Measurements from ENCODE around the gene DDIT3. TPM values are rescaled to one million over a fixed set of nuclear protein-coding genes. Genes with fewer than 3 reads are reported as not detected.

DDIT3 gene
- total and polyA plus RNA-seq, 2 of the 13 experiments (the other 11 are each of a cell fraction or from before 2014, with no cell fraction given): 27.5 to 48.7 TPM

DNA sequence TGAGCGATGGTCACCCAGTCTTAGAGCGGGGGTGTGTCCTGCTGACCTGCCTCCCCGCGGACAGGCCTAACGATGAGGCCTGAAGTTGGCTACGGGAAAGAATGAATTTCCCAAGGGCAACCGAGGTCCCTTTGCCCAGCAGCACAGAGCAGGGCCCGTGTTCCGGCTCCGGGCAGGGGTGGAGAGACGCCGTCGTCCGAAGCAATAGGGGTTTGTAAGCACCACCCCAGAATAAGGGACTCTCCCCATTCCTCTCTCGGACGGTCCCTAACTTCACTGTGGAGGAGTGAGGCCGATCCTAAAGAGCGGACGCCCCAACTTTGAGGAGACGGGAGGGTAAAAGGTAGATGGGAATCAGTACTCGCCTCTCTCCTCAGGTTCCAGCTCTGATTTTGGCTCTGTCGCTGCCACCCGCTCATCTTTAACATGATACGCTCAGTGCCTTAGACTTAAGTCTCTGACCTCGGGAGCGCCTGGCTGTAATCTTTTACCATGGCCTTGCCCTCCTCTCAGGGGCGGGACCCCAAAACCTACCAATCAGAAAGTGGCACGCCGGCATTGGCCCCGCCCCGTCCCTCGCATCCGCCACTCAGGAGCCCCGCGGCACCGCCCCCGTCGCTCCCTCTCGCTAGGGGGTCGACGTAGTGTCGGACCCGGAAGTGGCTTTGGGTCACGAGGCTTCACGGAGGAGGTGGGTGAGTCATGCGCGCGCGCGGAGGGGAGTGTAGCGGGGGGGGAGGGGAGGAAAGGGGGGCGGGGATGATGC is at the start of gene DDIT3 (continued):
- no peak for TF ChIP-seq ZNF484 (CRISPR knock-in tag; IDR thresholded peaks at IDR 0.05; ENCODE audit: borderline replicate concordance, low read depth)
- TF ChIP-seq, protein P1, sequence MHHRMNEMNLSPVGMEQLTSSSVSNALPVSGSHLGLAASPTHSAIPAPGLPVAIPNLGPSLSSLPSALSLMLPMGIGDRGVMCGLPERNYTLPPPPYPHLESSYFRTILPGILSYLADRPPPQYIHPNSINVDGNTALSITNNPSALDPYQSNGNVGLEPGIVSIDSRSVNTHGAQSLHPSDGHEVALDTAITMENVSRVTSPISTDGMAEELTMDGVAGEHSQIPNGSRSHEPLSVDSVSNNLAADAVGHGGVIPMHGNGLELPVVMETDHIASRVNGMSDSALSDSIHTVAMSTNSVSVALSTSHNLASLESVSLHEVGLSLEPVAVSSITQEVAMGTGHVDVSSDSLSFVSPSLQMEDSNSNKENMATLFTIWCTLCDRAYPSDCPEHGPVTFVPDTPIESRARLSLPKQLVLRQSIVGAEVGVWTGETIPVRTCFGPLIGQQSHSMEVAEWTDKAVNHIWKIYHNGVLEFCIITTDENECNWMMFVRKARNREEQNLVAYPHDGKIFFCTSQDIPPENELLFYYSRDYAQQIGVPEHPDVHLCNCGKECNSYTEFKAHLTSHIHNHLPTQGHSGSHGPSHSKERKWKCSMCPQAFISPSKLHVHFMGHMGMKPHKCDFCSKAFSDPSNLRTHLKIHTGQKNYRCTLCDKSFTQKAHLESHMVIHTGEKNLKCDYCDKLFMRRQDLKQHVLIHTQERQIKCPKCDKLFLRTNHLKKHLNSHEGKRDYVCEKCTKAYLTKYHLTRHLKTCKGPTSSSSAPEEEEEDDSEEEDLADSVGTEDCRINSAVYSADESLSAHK (CRISPR knock-in tag; IDR thresholded peaks at IDR 0.05; ENCODE audit: borderline replicate concordance): no peak
- TF ChIP-seq, protein P2, sequence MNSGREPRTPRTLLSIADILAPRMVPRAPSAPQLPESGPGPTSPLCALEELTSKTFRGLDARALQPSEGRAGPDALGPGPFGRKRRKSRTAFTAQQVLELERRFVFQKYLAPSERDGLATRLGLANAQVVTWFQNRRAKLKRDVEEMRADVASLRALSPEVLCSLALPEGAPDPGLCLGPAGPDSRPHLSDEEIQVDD (CRISPR knock-in tag; IDR thresholded peaks at IDR 0.05; ENCODE audit: borderline replicate concordance): no peak
- 0 out of 2 replicates have a peak, but pooled peaks have one; percentile 47 for TF ChIP-seq ZNF24 (IDR thresholded peaks at IDR 0.05)
- TF ChIP-seq SRY (CRISPR knock-in tag; IDR thresholded peaks at IDR 0.05): peak; percentile 62; the same call in 1 of the 2 replicates
- TF ChIP-seq, protein P3, sequence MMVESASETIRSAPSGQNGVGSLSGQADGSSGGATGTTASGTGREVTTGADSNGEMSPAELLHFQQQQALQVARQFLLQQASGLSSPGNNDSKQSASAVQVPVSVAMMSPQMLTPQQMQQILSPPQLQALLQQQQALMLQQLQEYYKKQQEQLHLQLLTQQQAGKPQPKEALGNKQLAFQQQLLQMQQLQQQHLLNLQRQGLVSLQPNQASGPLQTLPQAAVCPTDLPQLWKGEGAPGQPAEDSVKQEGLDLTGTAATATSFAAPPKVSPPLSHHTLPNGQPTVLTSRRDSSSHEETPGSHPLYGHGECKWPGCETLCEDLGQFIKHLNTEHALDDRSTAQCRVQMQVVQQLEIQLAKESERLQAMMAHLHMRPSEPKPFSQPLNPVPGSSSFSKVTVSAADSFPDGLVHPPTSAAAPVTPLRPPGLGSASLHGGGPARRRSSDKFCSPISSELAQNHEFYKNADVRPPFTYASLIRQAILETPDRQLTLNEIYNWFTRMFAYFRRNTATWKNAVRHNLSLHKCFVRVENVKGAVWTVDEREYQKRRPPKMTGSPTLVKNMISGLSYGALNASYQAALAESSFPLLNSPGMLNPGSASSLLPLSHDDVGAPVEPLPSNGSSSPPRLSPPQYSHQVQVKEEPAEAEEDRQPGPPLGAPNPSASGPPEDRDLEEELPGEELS (CRISPR knock-in tag; IDR thresholded peaks at IDR 0.05): no peak
- TF ChIP-seq ZSCAN20 (CRISPR knock-in tag; IDR thresholded peaks at IDR 0.05; ENCODE audit: borderline replicate concordance): no peak
- TF ChIP-seq ZNF773 (CRISPR knock-in tag; IDR thresholded peaks at IDR 0.05; ENCODE audit: borderline replicate concordance): peak; percentile 87
- peak; percentile 71; the same call in 1 of the 2 replicates for TF ChIP-seq ZNF337 (CRISPR knock-in tag; IDR thresholded peaks at IDR 0.05; ENCODE audit: borderline replicate concordance, low read depth)
- TF ChIP-seq, protein P4, sequence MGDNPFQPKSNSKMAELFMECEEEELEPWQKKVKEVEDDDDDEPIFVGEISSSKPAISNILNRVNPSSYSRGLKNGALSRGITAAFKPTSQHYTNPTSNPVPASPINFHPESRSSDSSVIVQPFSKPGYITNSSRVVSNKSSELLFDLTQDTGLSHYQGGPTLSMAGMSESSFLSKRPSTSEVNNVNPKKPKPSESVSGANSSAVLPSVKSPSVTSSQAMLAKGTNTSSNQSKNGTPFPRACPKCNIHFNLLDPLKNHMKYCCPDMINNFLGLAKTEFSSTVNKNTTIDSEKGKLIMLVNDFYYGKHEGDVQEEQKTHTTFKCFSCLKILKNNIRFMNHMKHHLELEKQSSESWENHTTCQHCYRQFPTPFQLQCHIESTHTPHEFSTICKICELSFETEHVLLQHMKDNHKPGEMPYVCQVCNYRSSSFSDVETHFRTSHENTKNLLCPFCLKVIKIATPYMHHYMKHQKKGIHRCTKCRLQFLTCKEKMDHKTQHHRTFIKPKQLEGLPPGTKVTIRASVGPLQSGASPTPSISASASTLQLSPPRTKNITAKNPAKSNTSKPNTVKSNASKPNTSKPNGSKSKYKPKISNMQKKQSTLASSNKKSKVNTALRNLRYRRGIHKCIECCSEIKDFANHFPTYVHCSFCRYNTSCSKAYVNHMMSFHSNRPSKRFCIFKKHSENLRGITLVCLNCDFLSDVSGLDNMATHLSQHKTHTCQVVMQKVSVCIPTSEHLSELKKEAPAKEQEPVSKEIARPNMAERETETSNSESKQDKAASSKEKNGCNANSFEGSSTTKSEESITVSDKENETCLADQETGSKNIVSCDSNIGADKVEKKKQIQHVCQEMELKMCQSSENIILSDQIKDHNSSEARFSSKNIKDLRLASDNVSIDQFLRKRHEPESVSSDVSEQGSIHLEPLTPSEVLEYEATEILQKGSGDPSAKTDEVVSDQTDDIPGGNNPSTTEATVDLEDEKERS (CRISPR knock-in tag; IDR thresholded peaks at IDR 0.05): no peak
- TF ChIP-seq DR1 (CRISPR knock-in tag; IDR thresholded peaks at IDR 0.05): peak; percentile 98
- peak; percentile 67; the same call in 1 of the 2 replicates for TF ChIP-seq ZNF556 (CRISPR knock-in tag; IDR thresholded peaks at IDR 0.05; ENCODE audit: borderline replicate concordance)
- peak; percentile 59; the same call in 1 of the 2 replicates for TF ChIP-seq TSC22D2 (CRISPR knock-in tag; IDR thresholded peaks at IDR 0.05; ENCODE audit: borderline replicate concordance)
- TF ChIP-seq ZNF468 (CRISPR knock-in tag; IDR thresholded peaks at IDR 0.05): no peak
- peak in 1 of 2 experiments; percentile 38; a peak in 2 of 4 replicates for TF ChIP-seq EP300 (IDR thresholded peaks at IDR 0.05; ENCODE audit: low read depth in 2 of 2, low read length in 2 of 2)
- TF ChIP-seq EP300 (CRISPR knock-in tag; IDR thresholded peaks at IDR 0.05; ENCODE audit: borderline replicate concordance): no peak
- TF ChIP-seq PTBP1 (IDR thresholded peaks at IDR 0.05; ENCODE audit: low read depth, low read length, poor library complexity, severe bottlenecking): no peak

Measured in HepG2 (cell line).